GM19240 (cell line): ENCODE data around the gene FAM76A.
"Not testable (repeated sequence)": the region's sequence is repeated elsewhere in the genome, so short reads cannot be mapped to it uniquely, and the experiment has no call there.

ENCODE experiments used
- DNase-seq: peaks from one replicate; pipeline ENCODE4 v3.0.0; 2011; ENCODE audit warnings: low spot score; ENCODE audit not compliant: insufficient read length

The FAM76A gene

DNA sequence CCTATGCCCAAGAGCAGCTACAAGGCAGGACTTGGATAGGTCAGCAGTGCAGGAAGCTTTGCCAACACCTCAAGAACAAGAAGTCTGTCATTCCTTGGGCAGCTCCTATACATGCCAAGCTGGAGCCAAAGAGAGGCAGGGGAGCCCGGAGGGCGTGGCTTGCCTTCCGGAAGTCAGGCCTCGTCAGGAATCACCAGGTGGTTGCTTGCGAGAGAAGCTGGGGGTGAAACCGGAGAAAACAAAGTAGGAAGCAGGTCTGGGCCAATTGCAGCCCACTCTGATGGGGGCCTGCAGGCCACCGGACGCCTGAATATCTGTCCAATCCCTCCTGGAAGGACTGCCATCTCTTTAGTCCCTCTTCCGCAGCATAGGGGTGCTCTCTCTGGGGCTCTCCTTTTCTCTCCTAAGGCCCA lies 794 bp upstream of the FAM76A start:
- no peak for DNase-seq

DNA sequence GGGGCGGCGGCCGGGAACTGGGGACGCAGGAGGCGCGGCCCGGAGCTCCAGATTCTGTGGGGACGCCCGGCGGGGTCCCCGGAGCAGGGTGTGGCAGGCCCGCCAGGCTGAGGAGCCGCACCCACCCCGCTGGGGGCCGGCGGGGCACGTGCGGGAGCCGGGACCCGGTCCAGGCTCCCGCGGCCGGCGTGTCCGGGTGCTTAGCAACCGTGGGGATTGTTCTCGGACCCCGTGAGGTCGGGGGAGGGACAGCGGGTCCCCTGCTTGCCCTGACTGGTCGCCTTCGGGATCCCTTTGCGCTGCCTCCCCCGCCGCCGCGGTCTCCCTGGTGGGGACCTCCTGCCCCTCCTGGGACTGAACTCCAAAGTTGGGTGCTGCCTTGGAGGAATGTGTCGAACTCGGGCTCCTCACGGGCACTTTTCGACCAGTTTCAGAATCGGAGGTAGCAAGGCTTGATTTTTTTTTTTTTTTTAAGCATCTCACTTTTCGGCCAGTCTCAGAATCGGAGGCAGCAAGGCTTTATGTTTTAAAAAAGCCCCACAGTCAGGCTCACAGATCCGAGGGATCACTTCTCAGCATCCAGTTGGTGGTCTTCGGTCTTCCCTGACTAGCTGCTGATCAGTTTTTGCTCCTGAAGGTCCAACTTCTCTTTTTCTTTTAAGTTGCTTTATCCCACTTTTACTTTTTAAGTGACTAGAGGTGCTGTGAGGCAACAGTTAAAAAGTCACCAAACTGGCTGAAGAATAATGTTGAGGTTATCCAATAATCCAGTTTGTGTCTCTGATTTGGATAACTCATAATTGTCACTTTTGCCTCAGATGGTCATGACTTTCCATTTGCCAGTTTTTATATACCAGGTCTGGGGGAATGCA lies 648 bp downstream of the FAM76A start:
- DNase-seq: peak; percentile 50

DNA sequence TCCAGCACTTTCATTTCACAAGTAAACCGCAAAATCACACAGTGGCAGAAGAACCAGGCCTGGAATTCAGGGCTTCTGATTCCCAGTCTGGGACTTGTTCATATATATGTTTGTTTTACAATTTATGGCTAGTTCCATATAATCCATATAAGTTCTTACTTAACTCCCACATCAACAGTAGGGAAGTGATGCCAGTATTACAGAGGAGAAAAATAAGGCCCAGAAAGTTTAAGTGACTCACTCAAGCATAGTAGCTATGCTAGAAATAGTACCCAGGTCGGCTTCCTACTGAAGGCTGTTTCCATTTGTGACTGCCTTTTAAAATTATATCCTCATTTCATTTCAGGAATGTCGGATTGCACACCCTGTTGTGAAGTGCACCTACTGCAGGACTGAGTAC lies 1.4 kb downstream of the FAM76A start:
- DNase-seq: no peak

DNA sequence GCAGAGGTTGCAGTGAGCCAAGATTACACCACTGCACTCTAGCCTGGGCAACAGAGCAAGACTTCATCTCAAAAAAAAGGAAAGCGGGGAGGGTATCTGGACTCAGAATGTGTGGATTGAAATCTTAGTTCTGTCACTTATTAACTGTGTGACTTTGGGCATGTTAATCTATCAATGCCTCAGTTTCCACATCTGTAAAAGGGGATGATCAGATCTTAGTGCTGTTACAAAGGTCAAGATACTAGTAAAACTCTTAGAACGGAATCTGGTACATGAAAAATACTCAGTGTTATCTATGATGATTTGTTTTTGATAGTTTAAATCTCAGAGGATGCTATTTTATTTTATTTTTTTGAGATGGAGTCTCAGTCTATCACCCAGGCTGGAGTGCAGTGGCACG lies 10.5 kb downstream of the FAM76A start:
- DNase-seq: no peak

DNA sequence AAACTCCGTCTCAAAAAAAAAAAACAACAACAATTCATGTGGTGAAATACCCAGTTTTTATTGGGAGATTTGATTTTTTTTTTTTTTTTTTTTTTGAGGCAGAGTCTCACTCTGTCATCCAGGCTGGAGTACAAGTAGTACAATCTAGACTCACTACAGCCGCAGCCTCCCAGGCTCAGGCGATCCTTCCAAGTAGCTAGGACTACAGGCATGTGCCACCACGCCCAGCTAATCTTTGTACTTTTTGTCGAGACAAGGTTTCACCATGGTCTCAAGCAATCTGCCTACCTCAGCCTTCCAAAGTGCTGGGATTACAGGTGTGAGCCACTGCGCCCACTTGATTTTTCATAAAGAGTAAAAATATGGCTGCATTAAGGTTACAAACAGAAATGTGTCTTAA lies 15.4 kb downstream of the FAM76A start:
- DNase-seq: no peak

DNA sequence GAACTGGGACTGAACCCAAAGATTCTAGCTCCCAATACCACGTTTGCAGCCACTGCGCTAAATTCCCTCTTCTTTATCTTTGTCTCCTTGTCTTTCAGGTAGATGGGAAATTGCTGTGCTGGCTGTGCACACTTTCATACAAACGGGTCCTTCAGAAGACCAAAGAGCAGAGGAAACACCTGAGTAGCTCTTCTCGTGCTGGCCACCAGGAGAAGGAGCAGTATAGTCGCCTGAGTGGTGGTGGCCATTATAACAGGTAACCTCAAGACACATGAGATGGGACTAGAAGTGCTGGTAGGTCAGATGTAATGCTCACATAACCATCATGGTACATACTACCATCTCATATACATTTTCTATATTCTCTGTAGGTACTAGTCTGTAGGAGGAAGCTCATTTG lies 18.8 kb downstream of the FAM76A start:
- no peak for DNase-seq

DNA sequence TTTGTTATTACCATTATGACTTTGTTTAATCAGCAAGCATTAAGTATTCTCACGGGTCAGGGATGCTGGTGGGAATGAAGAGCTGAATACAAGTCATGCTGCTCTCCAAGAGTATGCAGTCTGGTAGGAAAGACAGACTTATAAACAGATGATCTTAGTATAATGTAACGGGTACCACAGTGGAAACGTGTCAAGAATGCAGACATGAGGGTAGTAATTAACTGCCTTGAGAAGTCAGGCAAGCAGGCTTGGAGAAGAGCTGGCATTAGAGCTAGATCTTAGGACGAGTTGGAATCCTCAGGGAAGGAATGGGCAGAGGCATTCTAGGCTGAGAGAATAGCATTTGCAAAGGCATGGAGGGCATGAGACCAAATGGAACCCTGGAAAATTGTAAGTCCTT lies 19.7 kb downstream of the FAM76A start:
- no peak for DNase-seq

DNA sequence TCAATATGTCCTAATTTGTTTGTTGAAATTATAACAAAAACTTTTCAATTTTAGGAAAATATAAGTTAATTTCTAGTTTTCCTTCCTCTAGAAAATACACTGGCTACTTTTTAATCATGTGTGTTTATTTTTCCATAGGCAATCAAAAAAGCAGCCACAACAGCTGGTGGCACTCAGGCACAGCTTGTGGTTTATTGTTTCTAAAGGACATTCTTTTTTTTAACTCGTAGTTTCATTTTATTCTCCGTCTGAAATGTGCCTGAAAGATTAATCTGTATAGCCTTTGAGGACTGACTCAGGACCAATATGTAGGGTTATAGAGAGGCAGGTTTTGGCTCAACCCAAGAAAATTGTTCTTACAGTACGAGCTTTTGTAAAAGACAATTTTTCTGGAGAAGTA lies 26.6 kb downstream of the FAM76A start:
- DNase-seq: no peak

DNA sequence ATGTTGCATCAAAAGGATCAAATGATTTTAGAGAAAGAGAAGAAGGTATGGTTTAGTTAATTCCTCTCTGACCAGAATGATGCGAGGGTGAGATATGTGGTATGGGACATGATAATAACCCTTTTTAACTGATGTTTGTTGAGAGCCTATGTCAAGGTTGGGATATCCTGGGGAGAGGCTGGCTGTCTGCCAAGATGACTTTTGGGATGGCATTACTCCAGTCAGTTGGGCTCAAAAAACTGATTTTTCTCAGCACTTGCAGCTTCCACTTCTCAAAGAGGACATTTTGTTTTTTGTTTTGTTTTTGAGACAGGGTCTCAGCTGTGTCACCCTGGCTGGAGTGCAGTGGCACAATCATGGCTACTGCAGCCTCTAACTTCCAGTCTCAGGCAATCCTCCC lies 29.5 kb downstream of the FAM76A start:
- DNase-seq: no peak

DNA sequence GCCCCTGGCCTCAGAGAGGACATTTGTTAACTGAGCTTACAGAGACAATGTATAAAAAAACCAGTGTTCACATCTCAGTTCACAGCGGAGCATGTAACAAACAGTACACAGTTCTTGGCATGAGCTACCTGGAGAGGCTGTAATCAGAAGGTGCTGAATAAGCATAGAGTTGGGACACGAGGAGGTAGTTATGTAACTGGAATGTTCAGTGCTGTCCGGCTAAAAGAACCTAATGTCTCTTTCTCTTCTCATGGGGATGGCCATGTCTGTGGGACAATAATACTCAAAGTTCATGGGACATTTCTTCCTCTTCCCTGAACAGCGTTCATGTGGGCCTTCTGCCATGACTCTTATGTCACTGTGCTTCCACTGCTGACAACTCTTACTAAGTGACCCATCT lies 30.1 kb downstream of the FAM76A start:
- no peak for DNase-seq

DNA sequence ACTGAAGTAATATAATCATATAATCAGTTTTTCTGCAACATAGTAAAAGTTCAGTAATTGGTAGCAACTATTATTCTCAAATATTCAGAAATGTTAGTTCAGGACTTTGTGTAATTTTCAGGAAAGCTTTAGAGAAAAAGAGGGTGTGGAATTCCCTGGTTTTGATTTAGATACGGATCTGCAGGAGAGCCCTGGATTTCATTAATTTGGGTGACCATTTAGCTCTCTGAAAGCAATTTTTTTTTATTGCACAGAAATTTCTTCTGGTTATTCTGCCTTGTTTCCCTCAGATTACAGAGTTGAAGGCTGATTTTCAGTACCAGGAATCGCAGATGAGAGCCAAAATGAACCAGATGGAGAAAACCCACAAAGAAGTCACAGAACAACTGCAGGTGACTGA lies 33.5 kb downstream of the FAM76A start:
- DNase-seq: no peak

DNA sequence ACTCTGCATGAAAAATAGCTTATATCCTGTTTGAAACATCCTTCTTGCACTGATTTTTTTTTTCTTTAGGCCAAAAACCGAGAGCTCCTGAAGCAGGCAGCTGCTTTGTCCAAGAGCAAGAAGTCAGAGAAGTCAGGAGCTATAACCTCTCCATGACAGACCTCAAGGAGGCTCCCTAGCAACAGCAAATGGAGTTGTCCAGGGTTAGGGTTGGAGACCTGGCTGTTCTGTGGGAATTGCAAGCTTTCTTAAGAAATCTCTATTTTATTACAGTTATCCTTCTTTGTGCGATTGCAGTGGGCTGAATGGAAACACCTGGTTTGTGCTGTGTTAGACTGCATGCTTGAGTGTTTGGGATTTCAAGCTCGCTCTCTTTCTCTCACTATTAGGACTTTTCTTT lies 34.7 kb downstream of the FAM76A start:
- DNase-seq: no peak

DNA sequence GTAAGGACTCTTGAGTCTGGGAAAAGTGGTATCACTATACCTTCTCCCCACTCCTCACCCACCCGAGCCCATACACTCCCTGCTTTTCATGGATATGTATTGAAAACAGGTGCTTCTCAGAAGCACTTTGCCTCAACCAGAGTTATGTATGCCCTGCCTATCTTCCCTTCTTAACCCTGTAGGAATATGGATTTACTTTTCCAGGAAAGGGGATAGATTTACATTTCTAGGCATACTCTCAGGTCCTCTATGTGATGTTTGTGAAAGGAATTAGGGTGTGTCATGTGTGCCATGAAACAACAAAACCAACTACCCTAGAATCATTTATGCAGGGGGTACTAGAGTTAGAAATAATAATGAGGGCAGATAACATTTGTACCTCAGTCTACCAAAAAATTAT lies 36.3 kb downstream of the FAM76A start:
- DNase-seq: no peak

DNA sequence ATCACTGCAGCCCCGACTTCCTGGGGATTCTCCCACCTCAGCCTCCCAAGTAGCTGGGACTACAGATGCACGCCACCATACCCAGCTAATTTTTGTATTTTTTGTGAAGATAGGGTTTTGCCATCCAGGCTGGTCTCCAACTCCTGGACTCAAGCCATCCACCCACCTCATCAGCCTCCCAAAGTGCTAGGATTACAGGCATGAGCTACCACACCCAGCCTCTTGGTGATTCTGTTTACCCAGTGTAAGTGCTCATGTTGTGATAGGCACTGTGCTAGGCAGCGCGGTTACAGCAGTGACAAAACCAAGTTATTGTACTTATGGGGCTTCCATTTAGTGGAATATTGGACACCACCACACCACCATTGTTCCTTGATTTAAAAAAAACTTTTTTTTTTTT lies 37.6 kb downstream of the FAM76A start:
- DNase-seq: no peak

DNA sequence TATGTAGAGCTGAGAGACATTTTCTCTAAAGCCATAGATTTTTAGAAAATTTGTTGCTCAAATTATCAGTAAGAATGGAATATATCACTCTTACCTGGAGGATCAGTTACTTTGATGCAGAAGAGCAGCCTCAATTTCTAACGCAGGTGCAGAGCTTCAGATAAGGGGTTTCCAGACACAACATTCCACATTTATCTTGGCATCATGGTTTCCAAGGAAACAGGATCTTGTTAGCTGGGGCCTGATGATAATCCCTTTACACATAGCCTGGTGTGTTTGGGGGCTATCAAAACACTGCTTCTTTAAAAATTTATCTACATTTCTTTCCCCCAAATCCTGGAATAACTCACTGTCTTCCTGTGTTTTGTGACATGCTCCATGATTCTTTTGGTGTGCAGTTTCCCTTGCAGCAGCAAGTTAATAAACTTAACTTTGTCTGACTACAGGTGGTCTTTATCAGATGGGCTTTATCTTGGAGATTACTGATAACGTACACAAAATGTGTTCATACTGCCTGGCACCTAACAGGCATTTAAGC lies 44.6 kb downstream of the FAM76A start:
- DNase-seq: no peak

DNA sequence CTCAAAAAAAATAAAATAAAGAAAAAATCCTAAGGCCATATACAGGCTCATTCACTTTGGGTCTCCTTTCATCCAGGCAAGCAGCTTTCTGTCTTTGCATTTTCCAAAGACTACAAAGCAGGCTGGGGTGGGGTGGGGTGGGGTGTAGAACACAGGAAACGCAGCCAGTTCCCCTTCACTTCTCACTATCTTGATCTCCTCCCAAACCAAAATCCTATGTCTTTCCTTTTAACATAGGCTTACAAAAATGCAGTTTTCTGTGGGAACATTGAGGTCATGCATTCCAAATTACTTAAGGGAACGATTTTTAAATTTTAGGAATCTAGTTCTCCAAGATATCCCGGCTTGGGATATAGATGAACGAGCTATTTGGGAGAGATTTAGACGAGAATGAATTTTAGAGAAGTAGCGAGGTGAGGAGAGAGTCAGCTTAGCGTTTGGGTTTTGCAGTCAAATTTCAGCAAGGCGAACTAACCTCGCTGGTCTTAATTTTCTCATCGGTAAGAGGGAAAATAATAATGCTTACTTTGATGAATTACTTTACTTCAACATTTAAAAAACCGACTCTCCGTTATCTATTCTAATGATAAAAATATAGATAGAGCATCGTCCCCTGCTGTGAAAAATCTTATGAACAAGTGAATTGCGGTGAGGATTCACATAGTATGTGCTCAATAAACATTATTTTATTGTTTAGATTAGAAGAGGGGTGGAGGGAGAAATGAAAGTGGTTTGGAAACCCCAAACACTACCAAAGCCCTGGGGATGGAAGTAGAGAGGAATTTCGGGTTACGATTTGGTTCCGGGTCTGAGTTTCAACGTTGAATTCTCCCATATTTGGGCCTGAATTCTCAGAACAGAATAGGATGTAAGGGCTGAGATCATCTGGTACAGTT lies 46.5 kb downstream of the FAM76A start:
- no peak for DNase-seq

DNA sequence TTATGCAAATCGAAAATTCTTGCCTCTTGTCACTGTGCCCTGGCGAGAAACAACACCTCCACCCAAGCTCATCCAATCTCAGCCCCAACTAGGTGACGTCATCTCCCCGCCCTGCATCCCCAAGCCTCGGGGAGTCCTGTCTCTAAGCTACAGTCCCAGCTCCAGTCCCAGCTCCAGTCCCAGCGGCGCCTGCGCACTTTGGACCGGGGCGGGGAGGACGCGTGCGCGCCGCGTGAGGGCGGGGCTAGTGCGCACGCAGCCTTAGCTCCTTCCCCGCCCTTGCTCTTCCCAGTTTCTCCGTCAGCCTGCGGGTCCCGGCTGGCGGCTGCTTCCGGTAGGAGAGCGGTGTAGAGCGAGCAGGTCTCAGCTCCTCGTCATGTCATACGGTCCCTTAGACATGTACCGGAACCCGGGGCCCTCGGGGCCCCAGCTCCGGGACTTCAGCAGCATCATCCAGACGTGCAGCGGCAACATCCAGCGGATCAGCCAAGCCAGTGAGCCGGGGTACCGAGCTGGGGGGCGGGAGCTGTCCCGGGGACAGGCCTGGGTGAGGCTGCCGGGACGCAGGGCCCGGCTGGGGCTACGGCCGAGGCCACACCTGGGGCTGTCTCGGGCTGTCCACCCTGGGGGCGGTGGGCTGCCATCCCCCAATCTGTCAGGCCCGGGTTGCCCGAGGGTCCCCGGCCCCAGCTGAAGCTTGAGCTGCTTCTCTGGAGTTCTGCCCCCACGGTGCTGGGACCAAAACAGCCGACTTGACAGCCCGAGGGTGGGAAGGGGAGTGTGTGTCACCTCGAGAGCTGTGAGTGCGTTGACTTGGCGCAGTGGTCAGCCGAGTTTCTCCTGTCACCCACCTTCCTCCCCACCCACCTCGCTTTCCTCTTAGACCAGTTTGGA lies 47.4 kb downstream of the FAM76A start, which contains the start of gene STX12:
Gene STX12, plus strand, starts transcription at position 288 of the 894 bp plus-strand sequence. Its CDS starts 89 bp downstream, at position 377.
- DNase-seq: peak; percentile 93

DNA sequence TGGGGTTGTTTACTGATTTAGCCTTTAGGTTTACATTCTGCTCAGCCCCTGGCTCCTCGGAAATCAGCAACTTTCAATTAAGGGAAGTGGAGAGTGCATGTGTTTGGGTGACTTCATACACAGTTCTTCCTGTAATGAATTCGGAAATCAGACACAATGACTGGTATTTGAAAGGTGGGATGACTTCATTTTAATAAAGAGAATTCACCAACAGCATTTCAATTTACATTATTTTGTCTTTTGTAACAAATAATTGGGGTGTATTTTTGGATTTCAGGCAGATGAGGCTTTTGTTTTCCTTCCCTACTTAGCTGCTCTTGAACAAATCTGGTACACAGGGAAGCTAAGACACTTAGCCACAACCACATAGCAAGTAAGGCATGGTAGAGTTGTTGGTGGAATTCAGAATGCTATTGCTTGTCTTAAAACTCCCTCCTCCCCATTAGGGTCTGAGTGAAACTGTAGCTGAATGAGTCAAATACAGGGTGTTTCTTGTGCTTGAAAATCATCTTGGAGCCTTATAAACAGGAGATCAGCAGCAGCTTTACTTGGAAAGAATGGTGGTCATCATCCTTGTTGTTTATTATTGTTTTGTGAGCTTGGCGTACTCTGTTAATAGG lies 48.2 kb downstream of the FAM76A start:
- DNase-seq: no peak

DNA sequence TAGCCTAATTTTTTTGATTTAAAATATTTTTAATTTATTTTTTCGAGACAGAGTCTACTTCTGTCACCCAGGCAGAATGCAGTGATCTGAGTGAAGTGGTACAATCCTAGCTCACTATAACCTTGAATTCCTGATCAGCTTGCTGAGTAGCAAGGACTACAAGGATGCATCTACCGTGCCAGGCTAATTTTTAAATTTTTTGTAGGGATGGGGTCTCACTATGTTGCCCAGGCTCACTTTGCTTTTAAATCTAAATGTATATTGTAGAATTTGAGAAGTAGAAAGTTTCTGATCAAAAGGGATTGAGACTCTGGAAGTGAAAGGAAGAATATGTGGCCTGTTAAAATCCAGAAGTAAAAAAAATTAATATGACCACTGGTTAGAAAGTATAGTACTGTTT lies 48.9 kb downstream of the FAM76A start:
- no peak for DNase-seq

DNA sequence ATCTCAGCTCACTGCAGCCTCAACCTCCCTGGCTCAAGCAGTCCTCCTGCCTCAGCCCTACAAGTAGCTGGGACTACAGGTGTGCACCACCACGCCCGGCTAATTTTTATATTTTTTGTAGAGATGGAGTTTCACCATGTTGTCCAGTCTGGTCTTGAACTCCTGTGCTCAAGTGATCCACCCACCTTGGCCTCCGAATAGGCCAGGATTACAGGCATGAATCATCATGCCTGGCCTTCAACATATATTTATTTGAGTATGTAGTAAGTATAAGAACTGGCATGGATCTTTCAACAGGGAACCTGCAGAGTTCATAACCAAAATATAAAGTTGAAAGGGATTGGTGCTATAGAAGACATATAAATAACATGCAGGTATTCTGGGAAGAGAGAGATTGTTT lies 49.6 kb downstream of the FAM76A start:
- not testable (repeated sequence) for DNase-seq

DNA sequence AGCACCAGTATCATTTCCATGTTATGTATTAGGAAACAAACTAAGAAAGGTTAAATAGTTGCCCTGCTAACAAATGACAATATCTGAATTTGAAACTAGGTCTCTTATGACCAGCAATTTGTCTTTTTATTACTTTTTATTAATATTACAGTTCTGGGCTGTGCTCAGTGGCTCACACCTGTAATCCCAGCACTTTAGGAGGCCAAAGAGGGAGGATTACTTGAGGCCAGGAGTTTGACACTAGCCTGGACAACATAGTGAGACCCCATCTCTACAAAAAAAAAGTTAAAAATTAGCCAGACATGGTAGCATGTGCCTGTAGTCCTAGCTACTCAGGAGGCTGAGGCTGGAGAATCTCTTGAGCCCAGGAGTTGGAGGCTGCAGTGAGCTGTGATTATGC lies 50.5 kb downstream of the FAM76A start:
- DNase-seq: not testable (repeated sequence)
